Parathyroid adenoma (tissue), 2 donors: ENCODE measurements around the gene ACE.

Source experiments
- H2AFZ ChIP-seq: fragments of 300-600 bp; sonication (generic); one replicate; pipeline ENCODE4 v1.7.0; 2017; ENCODE audit warnings: antibody characterized with exemption, mild to moderate bottlenecking
- H3K27ac ChIP-seq: fragments of 300-600 bp; sonication (generic); one replicate; pipeline ENCODE4 v1.7.0; 2017
- H3K27me3 ChIP-seq: fragments of 300-600 bp; sonication (generic); one replicate; pipeline ENCODE4 v1.7.0; 2017; ENCODE audit warnings: low read length; ENCODE audit not compliant: control insufficient read depth, insufficient read depth
- H3K36me3 ChIP-seq: fragments of 300-600 bp; sonication (generic); one replicate; pipeline ENCODE4 v1.7.0; 2017; ENCODE audit warnings: low read length; ENCODE audit not compliant: control insufficient read depth, insufficient read depth
- H3K4me1 ChIP-seq: fragments of 300-600 bp; sonication (generic); one replicate; pipeline ENCODE4 v1.7.0; 2017; ENCODE audit warnings: control low read depth
- H3K4me2 ChIP-seq: fragments of 300-600 bp; sonication (generic); one replicate; pipeline ENCODE4 v1.7.0; 2017; ENCODE audit warnings: low read length
- H3K4me3 ChIP-seq: fragments of 300-600 bp; sonication (generic); one replicate; pipeline ENCODE4 v1.7.0; 2017; ENCODE audit warnings: low read depth, low read length
- H3K79me2 ChIP-seq: fragments of 300-600 bp; sonication (generic); one replicate; pipeline ENCODE4 v1.7.0; 2017; ENCODE audit warnings: control low read depth
- H3K9ac ChIP-seq: fragments of 300-600 bp; sonication (generic); one replicate; pipeline ENCODE4 v1.7.0; 2017; ENCODE audit warnings: mild to moderate bottlenecking
- H3K9me3 ChIP-seq: fragments of 300-600 bp; sonication (generic); one replicate; pipeline ENCODE4 v1.7.0; 2017; ENCODE audit warnings: low read length; ENCODE audit not compliant: control insufficient read depth
- TF ChIP-seq, protein P1 (sequence below): fragments of 300-600 bp; sonication (generic); IDR thresholded peaks from one replicate; pipeline ENCODE4 v1.7.0; 2017; ENCODE audit warnings: antibody characterized with exemption, mild to moderate bottlenecking
- donor health status: primary hyperparathyroidism.

ACE gene

DNA sequence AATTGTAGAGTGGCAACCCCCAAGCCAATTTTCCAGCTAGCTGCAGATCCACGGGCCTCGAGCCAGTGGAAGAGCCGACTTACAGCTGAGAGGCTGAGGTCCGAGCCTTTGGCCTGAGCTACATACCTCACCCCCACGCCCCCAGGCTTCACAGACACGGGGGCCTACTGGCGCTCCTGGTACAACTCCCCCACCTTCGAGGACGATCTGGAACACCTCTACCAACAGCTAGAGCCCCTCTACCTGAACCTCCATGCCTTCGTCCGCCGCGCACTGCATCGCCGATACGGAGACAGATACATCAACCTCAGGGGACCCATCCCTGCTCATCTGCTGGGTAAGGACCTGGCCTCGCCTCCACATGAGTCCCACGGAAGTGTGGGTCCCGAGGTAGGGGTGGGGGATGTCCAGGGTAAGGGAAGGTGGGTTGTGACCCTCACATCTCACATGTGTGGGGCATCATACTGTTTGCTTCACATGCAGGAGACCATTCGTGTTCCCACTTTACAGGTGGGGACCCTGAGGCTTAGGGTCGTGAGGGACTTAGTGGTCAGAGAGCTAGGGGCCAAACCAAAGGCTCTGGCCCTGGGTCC, 3.4 kb downstream of the ACE start:
- Histone ChIP-seq H3K79me2 (peaks cover 8% of the 10 kb centered on the region), H3K4me3 (no peak overlapping the region), H3K27me3 (no peaks in the 10 kb centered on the region), H3K36me3 (no peaks in the 10 kb centered on the region), H3K27ac (peak overlapping the region; percentile 97), H2AFZ (no peak overlapping the region), H3K9ac (no peak overlapping the region), H3K9me3 (no peaks in the 10 kb centered on the region), H3K4me1 (peaks cover 45% of the 10 kb centered on the region), H3K4me2 (no peak overlapping the region)
- TF ChIP-seq, protein P1, sequence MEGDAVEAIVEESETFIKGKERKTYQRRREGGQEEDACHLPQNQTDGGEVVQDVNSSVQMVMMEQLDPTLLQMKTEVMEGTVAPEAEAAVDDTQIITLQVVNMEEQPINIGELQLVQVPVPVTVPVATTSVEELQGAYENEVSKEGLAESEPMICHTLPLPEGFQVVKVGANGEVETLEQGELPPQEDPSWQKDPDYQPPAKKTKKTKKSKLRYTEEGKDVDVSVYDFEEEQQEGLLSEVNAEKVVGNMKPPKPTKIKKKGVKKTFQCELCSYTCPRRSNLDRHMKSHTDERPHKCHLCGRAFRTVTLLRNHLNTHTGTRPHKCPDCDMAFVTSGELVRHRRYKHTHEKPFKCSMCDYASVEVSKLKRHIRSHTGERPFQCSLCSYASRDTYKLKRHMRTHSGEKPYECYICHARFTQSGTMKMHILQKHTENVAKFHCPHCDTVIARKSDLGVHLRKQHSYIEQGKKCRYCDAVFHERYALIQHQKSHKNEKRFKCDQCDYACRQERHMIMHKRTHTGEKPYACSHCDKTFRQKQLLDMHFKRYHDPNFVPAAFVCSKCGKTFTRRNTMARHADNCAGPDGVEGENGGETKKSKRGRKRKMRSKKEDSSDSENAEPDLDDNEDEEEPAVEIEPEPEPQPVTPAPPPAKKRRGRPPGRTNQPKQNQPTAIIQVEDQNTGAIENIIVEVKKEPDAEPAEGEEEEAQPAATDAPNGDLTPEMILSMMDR = no peak

DNA sequence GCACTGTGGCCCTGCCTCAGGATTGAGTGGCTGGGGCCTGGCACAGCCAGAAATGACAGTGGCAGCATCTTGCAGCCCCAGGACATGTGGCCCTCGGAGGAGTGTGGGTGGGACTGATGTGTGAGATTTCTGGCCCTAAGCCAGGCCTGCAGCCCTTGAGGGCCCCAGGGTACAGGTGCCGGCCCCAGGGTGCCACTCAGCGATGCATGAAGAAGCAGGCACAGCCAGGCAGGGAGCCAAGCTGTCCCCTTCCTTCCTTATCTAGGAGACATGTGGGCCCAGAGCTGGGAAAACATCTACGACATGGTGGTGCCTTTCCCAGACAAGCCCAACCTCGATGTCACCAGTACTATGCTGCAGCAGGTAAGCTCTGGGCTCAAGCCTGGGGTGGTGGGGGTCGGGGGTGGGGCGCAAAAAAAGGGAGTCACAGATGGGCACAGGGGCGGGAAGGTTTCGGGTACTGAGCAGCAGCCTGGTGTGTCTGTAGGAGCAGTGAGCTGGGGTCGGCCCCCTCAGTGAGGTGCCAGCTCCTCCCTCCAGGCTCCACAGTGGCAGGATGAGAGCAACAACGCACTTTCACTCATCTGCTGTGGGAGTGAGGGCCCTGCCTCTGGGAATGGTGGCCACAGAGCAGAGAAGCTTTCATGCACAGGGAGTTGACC, 4.1 kb downstream of the ACE start:
- Histone ChIP-seq H3K27ac (peak overlapping the region; percentile 97), H3K4me3 (no peak overlapping the region), H3K79me2 (peaks cover 8% of the 10 kb centered on the region), H3K27me3 (no peaks in the 10 kb centered on the region), H3K9me3 (no peaks in the 10 kb centered on the region), H3K9ac (no peak overlapping the region), H2AFZ (no peak overlapping the region), H3K4me2 (no peak overlapping the region), H3K36me3 (no peaks in the 10 kb centered on the region), H3K4me1 (peaks cover 38% of the 10 kb centered on the region)
- TF ChIP-seq, protein P1 = no peak

DNA sequence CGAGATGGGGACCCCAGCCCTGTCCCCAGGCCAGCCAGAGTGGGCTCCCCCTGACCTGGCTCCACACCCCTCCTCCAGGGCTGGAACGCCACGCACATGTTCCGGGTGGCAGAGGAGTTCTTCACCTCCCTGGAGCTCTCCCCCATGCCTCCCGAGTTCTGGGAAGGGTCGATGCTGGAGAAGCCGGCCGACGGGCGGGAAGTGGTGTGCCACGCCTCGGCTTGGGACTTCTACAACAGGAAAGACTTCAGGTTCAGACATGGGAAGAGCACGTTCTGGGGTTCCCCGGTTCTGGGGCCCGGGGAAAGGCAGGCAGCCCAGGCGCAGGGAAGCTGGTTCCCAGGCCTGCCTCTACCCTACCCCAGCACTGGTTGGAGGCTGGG, 4.6 kb downstream of the ACE start:
- peak overlapping the region; percentile 32 for H3K27ac ChIP-seq
- TF ChIP-seq, protein P1 = no peak
- H3K4me1 ChIP-seq = peaks cover 35% of the 10 kb centered on the region
- no peaks in the 10 kb centered on the region for H3K9me3 ChIP-seq
- no peak overlapping the region for H3K9ac ChIP-seq
- no peak overlapping the region for H2AFZ ChIP-seq
- no peaks in the 10 kb centered on the region for H3K27me3 ChIP-seq
- no peak overlapping the region for H3K4me3 ChIP-seq
- no peaks in the 10 kb centered on the region for H3K36me3 ChIP-seq
- H3K4me2 ChIP-seq = no peak overlapping the region
- H3K79me2 ChIP-seq = peaks cover 8% of the 10 kb centered on the region

DNA sequence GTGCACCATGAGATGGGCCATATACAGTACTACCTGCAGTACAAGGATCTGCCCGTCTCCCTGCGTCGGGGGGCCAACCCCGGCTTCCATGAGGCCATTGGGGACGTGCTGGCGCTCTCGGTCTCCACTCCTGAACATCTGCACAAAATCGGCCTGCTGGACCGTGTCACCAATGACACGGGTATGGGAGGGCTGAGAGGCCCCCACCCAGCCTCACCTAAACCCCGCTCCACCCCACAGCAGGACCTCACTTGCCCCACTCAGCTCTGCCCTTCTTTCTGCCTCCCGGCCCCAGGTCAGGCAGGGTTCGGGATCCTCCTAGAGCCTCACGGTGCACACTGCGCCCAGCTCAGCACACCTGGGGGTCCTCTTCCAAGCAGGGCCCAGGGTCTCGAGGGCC, 5.6 kb downstream of the ACE start:
- H3K4me1 ChIP-seq = peaks cover 35% of the 10 kb centered on the region
- H3K27me3 ChIP-seq = no peaks in the 10 kb centered on the region
- H3K9ac ChIP-seq = no peak overlapping the region
- no peak overlapping the region for H3K4me3 ChIP-seq
- no peak overlapping the region for H2AFZ ChIP-seq
- no peak overlapping the region for H3K27ac ChIP-seq
- no peaks in the 10 kb centered on the region for H3K9me3 ChIP-seq
- TF ChIP-seq, protein P1 = no peak
- no peaks in the 10 kb centered on the region for H3K36me3 ChIP-seq
- no peak overlapping the region for H3K4me2 ChIP-seq
- peaks cover 9% of the 10 kb centered on the region for H3K79me2 ChIP-seq

DNA sequence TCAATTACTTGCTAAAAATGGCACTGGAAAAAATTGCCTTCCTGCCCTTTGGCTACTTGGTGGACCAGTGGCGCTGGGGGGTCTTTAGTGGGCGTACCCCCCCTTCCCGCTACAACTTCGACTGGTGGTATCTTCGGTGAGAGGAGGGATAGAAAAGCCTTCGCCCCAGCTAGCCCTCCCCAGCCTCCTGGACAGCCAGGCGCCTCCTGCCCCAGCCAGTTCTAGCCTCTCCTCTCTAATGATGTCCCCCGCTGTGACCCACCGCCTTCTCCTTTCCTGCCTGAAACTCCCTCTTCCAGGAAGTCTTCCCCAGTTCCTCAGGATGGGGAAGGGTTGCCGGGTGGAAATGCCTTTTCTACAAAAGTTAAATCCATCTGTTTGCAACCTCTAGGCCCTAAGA, 6.2 kb downstream of the ACE start:
- Histone ChIP-seq H3K4me1 (peaks cover 31% of the 10 kb centered on the region), H3K9me3 (no peaks in the 10 kb centered on the region), H3K27ac (no peak overlapping the region), H3K4me2 (no peak overlapping the region), H3K9ac (no peak overlapping the region), H3K79me2 (peaks cover 8% of the 10 kb centered on the region), H3K27me3 (no peaks in the 10 kb centered on the region), H2AFZ (no peak overlapping the region), H3K36me3 (no peaks in the 10 kb centered on the region), H3K4me3 (no peak overlapping the region)
- TF ChIP-seq, protein P1 = no peak
